ENCODE measurements around the gene DEPP1.

The DEPP1 gene

GRCh38 chr10:44978213-44978569, 418 bp downstream of the DEPP1 start:
- DNase-seq, result no peak

- DNase-seq, result no peak
Observed at GRCh38 chr10:44977287-44978212, 1.1 kb downstream of the DEPP1 start.

- no peak for DNase-seq
Observed at GRCh38 chr10:44976352-44977198, 2.0 kb downstream of the DEPP1 start.

- DNase-seq, result no peak
Observed at GRCh38 chr10:44975431-44976331, 2.9 kb downstream of the DEPP1 start.

DNA sequence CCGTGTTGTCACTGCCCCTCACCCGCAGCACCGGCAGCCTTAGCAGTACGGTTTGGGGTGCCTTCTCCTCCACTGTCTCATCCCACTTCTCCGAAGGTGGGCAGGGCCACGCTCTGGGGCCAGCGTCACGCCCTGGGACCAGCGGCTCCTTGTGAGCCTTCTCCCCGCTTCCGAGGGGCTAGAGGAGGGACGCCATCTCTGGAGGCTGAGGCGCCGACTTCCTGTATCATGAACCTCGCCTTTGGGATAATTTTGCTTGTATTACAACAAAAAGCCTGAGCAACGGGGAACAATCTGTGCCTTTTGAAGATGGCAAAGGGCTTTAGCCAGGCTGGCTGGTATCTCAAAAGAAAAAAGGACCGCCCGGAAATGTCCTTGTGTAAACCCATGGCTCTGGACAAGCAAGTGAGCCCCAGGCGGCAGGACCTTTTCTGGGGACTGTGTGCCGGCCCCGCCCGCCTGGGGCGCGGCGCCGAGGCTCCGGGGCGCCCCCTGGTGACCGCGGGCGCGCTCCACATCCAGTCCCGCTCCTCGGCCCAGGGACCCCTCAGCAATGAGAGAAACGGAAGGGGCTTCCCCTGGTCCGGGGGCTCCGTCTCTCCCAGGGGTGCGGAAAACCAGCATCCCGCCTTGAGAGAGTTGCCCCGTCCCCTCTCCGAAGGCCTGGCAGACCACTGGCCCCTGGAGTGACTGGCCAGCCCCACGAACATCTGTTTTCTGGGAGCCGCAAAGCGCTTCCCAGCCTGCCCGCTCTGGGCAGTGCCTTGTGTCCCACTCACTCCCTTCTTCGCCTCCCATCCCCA, 3.8 kb downstream of the DEPP1 start:
- DNase-seq, result peak; percentile 39 to 42

DNA sequence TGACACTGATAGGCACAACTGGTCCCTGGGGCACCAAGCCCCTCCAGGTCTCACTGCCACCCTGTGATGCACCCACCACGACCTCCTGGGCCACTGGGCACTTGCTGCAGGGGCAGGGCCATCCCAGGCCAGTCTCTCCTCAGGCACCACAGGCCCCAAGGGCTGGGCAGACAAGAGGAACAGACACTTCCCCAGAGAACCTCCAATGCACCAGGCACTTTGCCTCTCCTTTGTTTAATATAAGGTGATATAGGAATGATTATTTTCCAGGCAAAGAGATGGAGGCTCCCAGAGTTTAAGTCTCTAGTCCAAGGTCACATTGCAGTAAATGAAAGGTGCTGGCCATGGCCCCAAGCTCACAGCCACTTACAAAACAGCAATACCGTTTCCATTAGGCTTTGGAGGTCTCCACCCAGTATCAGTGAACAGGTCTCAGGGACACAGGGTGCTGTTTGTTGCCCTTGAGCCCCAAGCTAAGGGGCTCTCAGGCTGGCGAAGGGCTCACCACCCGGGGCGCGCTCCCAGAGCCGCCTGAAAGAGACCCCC, 4.5 kb downstream of the DEPP1 start:
- DNase-seq, result no peak

- no peak for DNase-seq
Observed at GRCh38 chr10:44973323-44974081, 5.1 kb downstream of the DEPP1 start.

- DNase-seq, result no peak
Observed at GRCh38 chr10:44972874-44973306, 5.7 kb downstream of the DEPP1 start.

DNA sequence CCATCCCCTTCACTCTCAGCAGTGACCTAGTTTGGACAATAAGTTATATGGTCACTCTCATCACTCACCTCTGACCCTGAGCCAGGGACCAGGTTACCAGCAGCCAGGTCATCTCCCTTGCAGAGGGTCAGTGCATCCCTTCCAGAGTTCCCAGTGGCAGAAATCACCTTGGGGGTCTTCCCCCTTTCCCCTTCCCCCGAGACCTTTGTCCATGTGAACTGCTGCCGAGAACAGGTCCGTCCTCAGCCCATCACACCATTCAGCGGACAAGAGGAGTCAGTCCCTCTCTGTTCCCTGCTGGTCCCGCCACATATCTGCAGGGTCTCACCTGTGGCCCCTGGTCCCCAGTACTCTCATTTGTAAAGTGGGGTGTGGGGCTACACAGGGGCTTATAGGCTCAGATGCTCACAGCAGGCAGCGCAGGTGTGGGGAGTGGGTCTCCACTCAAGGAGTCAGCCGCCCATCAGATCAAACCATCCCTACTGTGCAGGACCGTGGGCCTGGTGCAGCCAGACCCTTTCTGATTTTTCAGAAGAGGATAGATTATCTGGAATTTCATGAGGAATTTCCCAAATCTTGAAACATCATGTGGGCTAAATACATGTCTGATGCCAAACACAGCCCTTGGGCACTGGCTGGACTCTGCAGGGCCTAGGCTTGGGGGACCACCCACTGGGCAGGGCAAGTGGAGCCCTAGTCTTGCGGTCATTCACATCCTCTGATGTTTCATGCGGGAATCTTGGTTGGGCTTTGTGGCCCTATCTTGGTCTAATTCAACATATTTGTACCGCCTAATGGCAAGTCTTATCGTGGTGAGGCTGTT, 6.5 kb downstream of the DEPP1 start:
- no peak for DNase-seq

GRCh38 chr10:44971434-44971833, 7.2 kb downstream of the DEPP1 start:
- no peak for DNase-seq

DNA sequence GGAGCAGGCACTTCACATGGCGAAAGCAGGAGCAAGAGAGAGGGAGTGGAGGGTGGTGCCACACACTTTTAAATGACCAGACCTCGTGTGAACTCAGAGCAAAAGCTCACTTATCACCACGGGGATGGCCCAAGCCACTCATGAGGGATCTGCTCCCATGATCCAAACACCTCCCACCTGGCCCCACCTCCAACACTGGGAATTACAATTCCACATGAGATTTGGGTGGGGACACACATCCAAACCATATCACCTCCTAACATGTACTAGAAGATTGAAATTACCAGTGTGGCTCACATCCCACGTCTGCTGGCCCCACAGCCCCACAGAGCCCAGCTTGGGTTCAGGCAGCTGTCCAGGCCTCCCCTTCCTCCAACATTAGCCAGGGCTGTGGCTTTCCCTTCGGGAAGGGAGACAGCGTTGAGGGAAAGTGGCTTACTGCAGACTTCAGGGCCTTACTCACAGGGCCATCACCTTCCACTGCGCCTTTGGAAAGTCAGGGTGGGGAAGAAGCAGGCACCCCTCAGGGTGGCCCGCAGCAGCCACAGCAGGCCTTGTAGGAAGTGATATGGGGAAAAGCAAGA, 7.7 kb downstream of the DEPP1 start:
- no peak for DNase-seq

DNA sequence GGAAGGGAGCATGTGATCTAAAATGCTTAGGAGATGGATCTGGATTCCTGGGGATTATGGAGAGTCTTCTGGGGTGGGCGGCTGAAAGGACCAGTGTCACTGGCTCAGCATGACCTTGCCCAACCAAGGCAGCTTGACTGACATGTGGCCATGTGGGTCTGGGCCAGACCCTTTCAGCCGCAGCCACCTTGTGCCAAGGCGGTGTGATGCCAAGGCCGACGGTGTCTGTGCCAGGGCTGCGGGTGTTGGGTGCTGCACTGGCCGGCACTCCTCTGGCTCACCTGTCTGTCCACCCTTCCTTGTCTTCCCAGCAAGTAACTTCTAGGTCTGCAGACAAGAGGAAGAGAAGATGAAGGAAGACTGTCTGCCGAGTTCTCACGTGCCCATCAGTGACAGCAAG, 8.8 kb downstream of the DEPP1 start:
- DNase-seq, result no peak

GRCh38 chr10:44968500-44969400, 9.9 kb downstream of the DEPP1 start:
- no peak for DNase-seq

DNA sequence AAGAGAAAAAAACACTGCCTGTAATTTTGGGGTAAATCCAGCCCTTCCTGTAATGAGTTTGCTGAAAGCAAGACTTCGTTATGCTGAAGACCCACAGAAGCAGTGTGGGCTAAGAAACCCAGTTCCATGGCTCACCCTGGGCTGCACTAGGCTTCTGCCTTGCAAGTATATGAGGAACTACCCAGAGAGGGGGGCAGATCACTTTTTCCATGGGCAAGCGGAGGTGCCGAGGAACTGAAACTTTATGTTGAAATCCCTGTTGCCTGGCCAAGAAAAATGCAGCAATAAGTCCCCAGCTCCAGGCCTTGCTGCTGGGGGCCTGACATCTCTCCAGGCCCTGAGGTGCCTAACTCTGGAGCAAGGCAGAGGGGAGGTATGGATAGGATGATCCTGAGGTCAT, 10.5 kb downstream of the DEPP1 start:
- no peak for DNase-seq

DNA sequence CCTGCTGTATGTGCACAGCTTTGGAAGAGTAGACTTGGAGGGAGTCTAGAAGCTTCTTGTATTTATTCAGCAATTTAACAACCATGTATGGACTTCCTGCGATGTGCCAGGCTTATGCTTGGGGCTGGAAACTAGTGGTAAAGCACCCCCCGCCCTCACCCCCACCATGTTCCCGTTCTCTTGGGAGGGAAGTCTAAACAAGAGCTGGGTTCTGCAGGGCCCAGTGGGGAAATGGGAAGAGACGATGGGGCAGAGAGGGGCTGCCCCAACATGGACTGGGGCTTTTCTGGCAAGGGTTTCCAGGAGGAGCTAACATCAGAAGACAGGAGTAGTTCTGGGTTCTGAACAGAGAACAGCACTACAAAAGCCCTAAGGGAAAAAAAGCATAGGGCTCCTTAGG, 11.0 kb downstream of the DEPP1 start:
- DNase-seq, result no peak

DNA sequence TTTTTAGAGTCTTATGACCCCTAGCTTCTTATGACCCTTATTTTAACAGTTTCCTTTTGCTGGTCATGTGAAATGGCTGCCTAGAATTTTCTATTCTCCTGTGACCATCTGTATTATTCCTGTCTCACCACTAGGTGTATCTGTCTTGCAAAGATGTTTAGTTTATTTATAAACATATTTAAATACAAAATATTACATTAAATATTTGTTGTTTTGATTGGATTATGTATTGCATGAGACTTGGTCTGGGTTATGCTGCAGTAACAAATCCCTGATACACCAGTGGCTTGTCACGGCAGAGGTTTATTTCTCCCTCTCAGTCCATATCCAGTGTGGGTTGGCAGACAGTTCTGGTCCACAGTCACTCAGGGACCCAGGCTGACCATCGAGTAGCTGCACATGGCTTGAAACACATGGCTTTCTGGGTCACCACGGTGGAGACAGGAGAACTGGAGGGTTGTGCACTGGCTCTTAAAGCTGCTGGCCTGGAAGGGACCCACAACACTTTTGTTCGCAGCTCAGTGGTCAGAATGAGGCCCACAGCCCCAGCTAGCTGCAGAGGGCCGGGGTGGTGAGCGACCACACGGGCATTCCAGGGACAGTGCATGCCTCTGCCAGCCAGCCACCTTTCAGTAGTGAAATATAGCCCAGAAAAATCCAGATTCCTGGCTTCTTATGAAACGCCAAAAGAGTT, 11.6 kb downstream of the DEPP1 start:
- DNase-seq, result no peak

- DNase-seq, result no peak
Observed at GRCh38 chr10:44966129-44966815, 12.3 kb downstream of the DEPP1 start.

All from activated CD4-positive, alpha-beta T cell treated with anti-CD3 and anti-CD28 coated beads, Interleukin-2, amount 50 U/mL, for 4 hours (primary cell).